Prostate gland (tissue), 2 donors: ENCODE measurements around the gene ZWINT.

ENCODE experiments used
- POLR2A ChIP-seq: fragments of 450-650 bp; IDR thresholded peaks from one replicate; pipeline ENCODE4 v1.6.1; 2016; ENCODE audit warnings: antibody characterized with exemption, mild to moderate bottlenecking
- POLR2AphosphoS5 ChIP-seq: sonication (generic); formaldehyde crosslinking; IDR thresholded peaks from one replicate; pipeline ENCODE4 v1.6.1; 2017; ENCODE audit warnings: antibody characterized with exemption
- TF ChIP-seq, protein P1 (sequence below), 4 experiments: fragments of 200-600 bp in 2 of 4; fragments of 450-650 bp in 2 of 4; sonication (generic) in 2 of 4; IDR thresholded peaks; 1 replicate in 3 of 4; 2 replicates in 1 of 4; pipeline ENCODE4 v1.5.1; 2016 to 2019; ENCODE audit warnings: antibody characterized with exemption in 4 of 4, mild to moderate bottlenecking in 2 of 4, moderate library complexity in 2 of 4

DNA sequence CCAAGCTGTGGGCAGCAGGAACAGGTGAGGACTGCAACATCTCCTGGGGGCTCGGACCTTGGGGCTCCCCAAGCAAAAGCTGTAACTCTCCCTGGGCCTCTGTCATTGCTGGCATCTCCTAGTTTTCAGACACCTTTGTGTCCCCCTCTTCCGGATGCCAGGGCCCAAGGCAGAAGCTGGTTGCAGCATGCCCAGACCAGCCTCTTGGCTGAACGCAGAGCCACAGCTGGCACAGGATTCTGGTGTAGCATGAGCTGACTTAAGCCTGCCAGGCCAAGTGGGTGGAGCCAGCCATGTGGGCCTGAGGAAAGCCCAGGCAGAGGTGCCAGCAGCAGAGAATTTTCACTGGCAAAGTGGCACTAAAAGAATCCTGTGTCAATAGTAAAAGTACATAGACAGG lies 43.5 kb downstream of the ZWINT start:
- TF ChIP-seq POLR2AphosphoS5 (peak; percentile 62), POLR2A (no peak)
- TF ChIP-seq, protein P1, sequence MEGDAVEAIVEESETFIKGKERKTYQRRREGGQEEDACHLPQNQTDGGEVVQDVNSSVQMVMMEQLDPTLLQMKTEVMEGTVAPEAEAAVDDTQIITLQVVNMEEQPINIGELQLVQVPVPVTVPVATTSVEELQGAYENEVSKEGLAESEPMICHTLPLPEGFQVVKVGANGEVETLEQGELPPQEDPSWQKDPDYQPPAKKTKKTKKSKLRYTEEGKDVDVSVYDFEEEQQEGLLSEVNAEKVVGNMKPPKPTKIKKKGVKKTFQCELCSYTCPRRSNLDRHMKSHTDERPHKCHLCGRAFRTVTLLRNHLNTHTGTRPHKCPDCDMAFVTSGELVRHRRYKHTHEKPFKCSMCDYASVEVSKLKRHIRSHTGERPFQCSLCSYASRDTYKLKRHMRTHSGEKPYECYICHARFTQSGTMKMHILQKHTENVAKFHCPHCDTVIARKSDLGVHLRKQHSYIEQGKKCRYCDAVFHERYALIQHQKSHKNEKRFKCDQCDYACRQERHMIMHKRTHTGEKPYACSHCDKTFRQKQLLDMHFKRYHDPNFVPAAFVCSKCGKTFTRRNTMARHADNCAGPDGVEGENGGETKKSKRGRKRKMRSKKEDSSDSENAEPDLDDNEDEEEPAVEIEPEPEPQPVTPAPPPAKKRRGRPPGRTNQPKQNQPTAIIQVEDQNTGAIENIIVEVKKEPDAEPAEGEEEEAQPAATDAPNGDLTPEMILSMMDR (IDR thresholded peaks at IDR 0.05), result no peak
